ENCODE measurements around the gene SPOUT1. TPM values are rescaled to one million over a fixed set of nuclear protein-coding genes. Genes with fewer than 3 reads are reported as not detected.

SPOUT1 gene
- total RNA-seq, 4 donors from 2014 or later: 20.2 to 38.1 (median 23.7) TPM

DNA sequence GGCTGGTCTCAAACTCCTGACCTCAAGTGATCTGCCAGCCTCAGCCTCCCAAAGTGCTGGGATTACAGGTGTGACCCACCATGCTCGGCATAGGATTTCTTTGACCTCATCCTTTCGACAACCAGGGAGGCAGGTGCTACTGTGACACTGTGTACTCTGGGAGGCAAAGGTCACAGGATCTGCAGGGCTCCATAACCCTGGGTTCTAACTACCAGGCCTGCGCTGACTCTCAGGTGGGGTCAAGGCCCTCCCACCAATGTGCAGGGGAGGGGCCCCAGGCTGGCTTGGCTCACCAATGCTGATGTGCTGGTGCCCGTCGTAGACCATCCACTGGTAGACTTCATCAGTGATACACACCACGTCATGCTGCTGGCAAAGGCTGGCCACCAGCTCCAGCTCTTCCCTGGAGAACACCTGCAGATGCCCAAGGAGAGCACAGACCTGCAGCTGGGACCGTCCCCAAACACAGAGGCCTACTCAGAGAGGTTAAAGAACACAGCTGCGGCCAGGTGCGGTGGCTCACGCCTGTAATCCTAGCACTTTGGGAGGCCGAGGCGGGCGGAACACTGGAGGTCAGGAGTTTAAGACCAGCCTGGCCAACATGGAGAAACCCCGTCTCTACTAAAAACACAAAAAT is 7.0 kb upstream of the SPOUT1 start:
- TF ChIP-seq, protein P1, sequence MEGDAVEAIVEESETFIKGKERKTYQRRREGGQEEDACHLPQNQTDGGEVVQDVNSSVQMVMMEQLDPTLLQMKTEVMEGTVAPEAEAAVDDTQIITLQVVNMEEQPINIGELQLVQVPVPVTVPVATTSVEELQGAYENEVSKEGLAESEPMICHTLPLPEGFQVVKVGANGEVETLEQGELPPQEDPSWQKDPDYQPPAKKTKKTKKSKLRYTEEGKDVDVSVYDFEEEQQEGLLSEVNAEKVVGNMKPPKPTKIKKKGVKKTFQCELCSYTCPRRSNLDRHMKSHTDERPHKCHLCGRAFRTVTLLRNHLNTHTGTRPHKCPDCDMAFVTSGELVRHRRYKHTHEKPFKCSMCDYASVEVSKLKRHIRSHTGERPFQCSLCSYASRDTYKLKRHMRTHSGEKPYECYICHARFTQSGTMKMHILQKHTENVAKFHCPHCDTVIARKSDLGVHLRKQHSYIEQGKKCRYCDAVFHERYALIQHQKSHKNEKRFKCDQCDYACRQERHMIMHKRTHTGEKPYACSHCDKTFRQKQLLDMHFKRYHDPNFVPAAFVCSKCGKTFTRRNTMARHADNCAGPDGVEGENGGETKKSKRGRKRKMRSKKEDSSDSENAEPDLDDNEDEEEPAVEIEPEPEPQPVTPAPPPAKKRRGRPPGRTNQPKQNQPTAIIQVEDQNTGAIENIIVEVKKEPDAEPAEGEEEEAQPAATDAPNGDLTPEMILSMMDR (IDR thresholded peaks at IDR 0.05; ENCODE audit: low read depth): no peak

GRCh38 chr9:128835246-128836210 is 5.9 kb upstream of the SPOUT1 start:
- TF ChIP-seq, protein P1 (IDR thresholded peaks at IDR 0.05; ENCODE audit: low read depth): no peak

DNA sequence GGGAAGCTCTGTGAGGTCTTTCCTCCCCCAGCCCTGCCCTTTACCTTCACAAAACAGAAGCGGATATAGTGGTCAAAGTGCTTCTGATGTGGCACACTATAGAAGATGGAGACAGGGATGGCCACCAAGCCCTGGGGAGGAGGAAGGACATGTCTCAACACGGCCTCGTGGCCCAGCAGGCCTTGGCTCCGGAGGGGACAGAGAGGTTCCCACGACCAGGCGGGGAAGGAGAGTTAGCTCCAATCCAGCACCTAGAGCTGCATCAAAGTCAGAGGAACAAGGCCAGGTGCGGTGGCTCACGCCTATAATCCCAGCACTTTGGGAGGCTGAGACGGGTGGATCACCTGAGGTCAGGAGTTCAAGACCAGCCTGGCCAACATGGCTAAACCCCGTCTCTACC is 4.1 kb upstream of the SPOUT1 start:
- TF ChIP-seq, protein P1 (IDR thresholded peaks at IDR 0.05; ENCODE audit: low read depth): no peak

- TF ChIP-seq, protein P1 (IDR thresholded peaks at IDR 0.05; ENCODE audit: low read depth): no peak
These were observed 708 bp downstream of the SPOUT1 start for GRCh38 chr9:128828719-128829452.

GRCh38 chr9:128828267-128828666 is 1.3 kb downstream of the SPOUT1 start:
- TF ChIP-seq, protein P1 (IDR thresholded peaks at IDR 0.05; ENCODE audit: low read depth): no peak

DNA sequence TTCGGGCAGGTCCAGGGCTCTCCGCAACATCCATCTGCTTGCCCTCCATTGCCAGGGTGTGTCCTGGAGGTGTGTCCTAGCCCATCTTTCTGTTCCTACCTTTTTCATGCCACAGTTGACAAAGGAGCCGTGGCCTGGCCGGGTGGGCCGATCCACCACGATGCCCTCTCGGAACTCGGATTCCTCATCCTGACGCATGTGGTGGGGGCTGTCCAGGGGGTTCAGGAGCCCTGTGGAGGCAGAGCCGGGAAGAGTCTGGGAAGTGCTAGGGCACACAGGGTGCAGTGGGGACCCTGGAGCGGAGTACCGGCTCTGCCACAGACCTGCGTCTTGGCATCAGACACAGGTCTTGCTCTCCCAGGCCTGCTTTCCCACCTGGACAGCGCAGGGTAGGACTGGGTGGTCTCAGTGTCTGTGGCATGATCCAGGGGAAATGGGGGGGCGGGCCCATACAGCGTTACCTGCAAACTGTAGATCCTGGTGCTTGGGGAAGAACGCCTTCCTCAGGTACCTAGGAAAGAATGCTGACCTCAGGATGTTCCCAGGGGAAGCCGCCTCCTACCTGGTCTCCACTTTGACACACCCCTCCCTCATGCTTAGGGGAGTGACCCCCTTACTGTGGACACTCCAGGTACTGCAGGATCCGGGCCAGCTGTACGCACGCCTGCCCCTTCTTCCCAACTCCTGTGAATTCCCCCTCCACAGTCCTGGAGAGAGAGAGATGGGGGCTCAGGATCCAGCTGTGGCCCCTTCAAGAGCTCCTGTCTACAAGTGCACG is 3.5 kb downstream of the SPOUT1 start:
- TF ChIP-seq, protein P1 (IDR thresholded peaks at IDR 0.05; ENCODE audit: low read depth): no peak
